Renal cortex interstitium (tissue), 11 donors: ENCODE data around the gene HOXB8. TPM values are rescaled to one million over a fixed set of nuclear protein-coding genes. Genes with fewer than 3 reads are reported as not detected.
A peak's percentile ranks its signal among the peaks of the same experiment; 100 is the strongest.

Experiments
- DNase-seq, 11 donors: peaks; one replicate each; pipeline ENCODE4 v3.0.0-alpha.2; 2013; ENCODE audit warnings: low read depth in 9 of 11, low spot score in 4 of 11; ENCODE audit errors: extremely low read depth in 1 of 11
- polyA plus RNA-seq, 3 donors: library from polyadenylated mRNA; unstranded; fragments of 120-200 nt; gene quantifications; one replicate each; pipeline ENCODE4 v1.2.1, GENCODE V29; 2013; ENCODE audit not compliant: insufficient read length in 3 of 3

Gene HOXB8
- polyA plus RNA-seq, 3 donors, result 46.1 to 68.4 (median 55.6) TPM

DNA sequence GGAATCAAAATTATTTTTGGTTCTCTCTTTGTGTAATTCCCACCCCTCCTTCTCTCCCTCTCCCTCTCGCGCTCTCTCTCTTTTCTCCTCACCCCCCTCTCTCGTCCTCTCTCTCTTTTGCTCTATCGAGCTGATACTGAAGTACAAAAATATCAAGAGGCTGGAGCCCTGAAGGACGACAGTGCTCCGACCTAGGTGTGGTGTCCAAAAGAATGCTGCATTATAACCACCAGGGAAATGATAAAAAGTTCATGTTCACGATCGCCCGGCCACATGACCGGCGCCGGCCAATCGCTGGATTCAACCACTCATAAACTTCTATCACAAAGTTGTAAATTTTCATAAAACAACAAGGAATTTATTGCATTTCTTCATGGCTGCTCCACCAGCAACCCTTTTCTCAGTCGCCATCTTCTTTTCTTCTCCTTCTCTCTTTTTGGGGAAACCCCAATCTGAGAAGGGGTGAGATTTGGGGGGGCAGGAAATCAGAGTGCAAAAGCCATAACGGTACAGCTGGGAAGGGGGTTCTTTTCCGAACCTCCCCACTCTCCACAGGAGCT, 10.2 kb downstream of the HOXB8 start, which contains the start of gene HOXB6:
HOXB6 (minus strand) TSS at position 217 of the 560 bp plus-strand sequence. CDS start 6,836 bp downstream, outside the sequence.
- DNase-seq, result peak in 6 of 11 donors; percentile 81 to 91 (median 88)

DNA sequence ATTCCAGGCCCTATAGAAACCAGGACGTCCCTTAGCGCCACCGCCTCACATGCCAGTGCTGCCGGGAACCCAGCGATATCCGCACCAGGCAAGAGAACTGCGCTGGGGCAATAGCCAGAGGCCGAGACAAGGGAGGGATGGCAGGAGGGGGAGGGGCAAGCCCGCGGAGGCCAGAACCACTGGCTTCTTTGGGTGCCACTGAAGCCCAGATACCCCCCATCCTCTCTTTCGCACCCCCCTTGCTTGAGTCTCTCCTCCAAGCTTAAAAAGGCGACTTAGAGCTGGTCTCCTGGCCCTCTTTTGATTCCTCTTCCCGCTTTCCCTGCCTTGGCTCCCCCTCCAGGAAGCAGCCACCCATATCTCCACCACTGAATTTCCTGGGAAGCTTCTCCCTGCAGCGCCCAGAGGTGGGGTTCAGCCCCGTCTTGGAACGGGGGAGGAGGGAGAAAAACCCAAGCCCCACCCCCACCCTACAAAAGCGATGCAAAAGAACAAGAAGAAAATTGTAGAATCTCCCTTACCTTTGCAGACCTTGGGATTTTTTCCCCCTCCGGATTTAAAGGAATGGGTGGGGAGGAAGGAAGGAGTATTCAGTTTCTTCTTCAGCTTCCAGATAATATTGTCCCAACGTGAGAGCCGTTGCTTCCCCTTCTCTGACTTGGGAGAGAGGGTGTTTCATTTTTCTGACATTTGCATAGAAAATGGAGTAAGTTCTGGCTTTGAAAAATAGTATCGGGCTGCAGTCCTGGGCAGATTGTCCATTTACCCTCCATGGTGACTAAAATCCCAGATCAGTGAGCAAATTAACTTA, 10.9 kb downstream of the HOXB8 start:
- DNase-seq, result no peak

DNA sequence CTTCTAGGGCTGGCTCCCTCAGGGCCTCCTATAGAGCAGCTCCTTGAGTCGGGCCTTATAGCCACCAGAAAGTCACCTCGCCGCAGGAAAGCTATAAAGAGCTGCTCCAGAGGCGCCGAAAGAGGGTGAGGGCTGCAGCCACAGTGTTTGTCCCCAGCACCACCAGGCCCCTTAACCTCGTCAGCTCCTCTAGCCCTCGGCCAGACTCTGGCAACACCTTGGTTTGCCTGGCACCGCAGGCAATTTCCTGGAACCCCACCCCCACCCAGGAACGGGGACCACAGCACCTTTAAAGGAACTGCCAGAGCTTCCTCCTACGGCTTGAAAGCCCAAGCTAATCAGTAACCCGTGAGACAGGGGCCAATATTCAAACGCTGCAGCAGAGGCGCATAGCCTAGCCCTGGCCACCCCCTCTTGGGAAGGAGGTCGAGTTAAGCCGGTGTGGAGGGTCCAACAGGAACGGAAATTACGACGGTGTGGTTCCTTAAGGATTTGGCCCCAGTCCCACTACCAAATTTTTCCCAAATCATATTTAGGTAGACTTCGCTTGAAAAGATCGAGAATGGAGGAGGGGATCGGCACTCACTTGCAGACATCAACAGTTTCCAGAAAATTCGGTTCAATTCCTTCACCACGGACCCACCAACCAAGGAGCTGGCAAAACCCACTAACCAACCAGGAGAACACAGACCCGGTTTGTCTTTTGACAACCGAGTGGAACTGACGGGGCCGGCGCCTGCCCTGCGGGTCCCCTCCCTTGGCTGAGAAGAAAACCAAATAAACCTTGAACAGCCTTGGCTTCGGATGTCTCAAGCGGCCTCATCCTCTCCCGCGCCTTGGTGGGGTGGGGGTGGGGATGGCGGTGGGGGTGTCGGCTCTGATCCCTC, 13.3 kb downstream of the HOXB8 start:
- DNase-seq, result no peak

DNA sequence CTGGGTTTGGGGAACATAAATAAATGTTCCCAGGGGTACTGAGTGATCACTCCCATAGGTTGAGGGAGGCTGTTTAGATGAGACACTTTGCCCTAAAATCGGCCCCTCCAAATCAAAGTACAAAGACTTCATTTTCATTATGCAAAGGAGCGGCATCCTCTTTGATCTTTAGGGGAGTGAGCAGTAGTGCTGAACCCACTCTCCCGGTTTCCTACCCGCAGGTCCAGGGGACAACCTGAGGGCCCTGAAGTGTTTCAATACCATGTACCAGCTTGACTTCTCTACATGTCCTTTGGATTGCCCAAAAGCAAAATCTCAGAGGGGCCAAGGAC, 13.9 kb downstream of the HOXB8 start:
- DNase-seq, result no peak

DNA sequence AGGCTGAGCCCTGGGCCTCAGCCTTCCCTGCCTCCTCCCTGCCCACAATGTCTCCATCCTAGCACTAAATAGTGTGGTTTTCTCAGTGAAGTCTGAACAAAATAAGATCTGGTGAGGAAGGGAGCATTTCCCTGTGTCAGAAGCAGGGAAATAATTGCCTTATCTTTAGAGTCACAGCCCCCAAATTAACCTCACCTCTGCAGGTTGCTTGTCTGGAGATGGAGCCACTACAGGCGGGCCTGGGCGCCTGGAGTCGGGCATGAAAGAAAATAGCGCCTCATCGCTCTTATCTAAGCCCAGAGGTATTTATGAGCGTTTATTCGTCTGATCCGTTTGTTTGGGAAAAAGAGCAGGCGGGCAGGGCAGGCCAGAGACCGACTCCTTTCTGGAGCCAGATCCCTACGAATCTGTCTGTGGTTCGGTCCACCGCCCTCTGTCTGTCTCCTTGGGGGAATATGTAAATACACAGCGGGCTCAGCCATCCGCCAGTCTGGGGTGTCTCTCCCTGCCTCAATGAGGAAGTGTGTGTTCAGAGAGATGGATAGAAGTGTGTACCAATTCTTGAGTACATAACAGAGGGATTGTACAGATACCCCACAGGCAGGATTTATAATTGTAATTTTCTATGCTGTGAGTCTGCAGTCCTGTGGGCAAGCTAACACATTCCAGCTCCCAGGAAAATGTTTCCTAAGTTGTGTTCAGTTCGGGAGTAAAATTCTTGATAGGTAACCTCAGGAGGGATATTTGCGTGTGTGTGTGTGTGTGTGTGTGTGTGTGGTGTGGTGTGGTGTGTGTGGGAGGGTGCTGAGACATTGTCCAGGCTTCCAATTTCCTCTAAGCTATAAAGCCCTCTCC, 14.6 kb downstream of the HOXB8 start:
- no peak for DNase-seq

DNA sequence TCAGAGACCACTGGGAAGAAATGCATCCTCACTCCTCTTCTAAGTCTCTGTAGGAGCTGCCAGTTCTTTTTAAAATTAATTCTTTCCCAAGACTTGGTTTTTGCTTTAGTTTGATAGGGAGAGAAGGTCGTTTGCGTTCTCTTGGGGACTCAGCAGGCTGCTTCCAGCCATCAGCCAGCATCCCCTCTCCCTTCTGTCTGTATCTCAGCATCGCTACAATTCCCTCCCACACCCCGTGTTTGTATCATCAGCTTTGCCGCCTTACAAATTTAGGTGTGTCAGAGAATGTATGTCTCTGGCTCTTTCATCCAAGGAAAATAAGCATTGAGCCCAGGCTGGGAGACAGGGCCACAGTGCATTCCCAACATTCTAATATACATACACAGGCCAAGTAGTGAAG, 15.7 kb downstream of the HOXB8 start:
- no peak for DNase-seq

DNA sequence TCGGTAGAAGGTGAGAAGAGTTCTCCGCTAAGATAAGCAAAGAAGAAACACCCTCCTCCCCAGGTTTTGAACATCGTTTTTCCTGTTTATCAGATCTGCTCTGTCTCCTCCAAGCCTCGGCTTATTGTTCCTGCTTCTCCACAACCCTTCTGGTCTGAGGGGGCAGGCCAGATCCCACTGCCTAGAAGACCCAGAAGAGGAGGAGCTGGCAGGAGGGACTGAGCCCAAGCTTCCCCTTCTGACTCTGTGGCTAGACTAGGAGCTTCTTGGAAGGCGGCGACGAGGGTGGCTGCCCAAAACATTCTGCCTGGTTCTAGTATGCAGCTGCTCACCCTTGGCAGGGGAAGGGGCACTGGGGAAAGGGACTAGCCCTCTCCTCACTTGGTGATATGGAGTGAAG, 16.4 kb downstream of the HOXB8 start:
- DNase-seq, result no peak

DNA sequence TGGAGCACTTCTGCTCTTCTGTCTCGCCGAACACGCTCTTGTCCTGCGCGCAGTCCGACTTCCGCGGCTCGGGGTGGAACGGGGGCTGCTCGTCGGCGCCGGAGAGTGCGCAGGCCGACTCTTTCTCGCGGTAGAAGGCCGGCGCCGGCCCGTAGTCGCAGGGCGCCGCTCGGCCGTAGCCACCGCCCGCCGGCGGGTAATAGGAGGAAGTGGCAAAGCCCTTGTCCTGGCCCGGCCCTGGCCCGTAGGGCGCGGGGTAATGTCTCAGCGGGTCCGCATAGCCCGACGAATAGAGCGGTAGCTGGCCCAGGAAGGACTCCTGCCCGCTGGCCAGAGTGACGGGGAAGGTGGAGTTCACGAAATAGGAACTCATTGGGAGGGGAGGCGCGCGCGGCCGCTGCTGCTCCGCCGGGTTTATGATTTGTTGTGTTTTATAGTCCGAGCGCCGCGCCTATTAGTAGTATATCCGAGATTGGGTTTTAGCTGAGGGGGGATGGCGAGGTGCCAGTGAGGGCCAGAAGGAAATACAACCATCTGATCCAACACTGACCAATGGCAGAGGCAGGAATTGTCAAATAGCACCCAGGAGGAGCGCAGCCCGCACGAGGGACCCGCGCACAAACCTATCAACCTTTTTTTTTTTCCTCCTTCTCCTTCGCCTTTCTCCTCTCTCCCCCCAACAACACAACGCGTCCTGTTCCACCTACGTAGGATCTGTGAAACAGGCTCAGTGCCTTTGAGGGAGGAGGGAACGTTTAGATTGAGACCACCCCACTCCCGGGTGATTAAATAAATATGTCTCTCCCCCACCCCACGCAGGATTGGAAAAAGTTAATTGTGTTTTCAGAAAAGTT, 17.1 kb downstream of the HOXB8 start:
- DNase-seq, result no peak

DNA sequence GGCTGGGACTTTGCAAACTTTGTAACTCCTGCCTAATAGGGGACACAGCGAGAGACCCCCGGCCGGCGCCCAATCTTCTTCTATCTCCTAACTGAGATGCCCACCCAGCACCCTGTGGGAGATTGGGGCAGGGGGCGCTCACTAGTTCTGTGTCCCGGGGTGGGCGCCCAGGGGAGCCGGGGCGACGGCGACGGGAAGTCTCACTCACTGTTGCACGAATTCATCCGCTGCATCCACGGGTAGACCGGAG, 17.6 kb downstream of the HOXB8 start:
- DNase-seq, result no peak

DNA sequence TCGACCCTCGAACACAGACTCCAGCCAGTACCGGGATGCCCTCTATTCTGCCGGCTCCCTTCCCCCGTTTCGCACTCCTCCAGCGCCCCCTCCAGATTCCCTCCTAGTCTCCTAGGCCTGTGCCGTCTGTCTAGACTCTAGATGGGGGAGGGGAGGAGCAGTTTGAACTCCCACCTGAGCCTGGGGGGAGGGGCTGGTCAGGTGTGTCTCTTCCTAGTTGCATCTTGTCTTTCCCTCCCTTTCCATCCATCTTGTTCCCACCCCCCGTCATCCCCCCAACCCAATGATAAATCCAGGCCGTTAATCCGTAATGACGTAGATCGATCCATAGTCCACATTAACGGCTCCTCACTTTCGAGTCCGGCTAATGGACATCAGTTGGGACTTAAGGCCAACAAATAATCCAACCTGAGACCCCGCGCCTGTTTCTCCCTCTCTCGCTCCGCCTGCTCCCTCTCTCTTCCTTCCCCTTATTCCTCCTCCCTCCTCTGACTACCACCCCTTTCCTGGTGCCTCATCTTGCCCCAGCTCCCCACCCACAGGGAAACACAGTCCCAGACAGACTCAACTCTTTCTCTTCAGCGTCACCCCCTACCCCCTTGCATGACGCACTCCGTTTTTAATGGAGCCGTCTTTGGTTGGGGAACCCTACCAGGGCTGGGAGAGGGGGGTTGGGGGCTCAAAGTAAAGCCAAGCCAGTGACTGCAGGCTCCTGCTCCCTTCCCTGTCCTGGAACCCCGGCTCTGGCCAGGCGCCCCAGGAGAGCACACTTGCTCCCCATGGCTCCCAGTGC, 18.2 kb downstream of the HOXB8 start:
- no peak for DNase-seq

DNA sequence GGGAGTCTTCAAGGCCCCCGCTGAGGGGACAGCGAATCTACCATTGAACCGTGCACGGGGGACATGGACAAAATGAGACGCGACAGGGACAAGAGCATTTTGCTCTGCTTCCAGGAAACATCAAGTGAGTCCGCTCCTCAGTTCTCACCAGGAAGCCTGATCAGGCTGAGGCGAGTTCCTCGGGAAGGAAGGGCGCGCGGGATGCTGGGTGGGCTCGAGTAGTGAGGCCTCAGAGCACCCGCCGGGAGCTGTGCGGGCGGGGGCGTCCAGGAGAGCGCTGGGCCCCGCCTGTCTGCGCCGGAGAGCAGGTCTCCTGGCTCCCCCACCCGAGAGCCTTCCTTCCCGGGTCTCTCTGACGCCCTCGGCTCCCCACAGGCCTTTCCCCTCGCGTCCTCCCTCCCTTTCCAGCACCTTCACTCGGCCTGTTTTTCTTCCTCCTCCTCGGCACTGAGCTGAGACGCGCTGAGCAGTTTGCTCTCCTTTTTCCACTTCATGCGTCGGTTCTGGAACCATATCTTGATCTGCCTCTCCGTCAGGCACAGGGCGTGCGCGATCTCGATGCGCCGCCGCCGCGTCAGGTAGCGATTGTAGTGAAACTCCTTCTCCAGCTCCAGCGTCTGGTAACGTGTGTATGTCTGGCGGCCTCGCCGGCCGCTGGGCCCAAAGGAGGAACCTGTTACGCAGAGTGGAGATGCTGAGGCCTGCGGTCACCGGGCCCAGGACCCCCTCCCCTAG, 18.9 kb downstream of the HOXB8 start:
- no peak for DNase-seq

DNA sequence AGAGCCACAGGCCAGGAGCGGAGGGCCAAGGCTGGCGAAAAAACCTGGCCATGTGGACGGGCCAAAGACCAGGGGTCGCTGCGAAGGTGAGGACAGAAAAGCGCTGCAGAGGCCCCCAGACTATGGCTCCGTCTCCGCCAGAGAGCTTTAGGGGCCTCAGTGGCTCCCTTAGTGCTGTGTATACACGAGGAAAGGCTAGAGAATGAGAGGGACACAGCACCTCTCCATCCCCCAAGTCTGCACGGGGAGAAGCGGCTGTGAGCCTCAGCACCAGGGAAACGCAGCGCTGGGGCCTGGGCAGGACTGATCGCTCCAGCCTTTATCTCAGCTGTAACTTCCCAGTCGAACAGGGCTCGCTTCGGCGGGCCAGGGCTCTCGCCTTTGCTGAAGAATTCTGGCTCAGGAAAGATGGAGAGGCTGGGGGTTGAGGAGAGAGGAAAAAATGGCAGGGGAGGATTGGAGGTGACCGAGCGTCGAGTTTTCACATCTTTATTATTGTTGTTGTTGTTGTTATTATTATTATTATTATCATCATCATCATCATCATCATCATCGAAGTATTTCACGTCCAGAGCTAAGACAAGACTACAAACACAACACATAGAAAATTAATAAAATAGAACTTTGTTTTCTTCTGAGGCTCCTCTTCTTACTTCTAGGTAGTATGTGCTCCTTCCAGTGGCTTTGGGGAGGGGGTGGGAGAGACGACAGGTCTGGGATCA, 19.7 kb downstream of the HOXB8 start:
- DNase-seq, result no peak

DNA sequence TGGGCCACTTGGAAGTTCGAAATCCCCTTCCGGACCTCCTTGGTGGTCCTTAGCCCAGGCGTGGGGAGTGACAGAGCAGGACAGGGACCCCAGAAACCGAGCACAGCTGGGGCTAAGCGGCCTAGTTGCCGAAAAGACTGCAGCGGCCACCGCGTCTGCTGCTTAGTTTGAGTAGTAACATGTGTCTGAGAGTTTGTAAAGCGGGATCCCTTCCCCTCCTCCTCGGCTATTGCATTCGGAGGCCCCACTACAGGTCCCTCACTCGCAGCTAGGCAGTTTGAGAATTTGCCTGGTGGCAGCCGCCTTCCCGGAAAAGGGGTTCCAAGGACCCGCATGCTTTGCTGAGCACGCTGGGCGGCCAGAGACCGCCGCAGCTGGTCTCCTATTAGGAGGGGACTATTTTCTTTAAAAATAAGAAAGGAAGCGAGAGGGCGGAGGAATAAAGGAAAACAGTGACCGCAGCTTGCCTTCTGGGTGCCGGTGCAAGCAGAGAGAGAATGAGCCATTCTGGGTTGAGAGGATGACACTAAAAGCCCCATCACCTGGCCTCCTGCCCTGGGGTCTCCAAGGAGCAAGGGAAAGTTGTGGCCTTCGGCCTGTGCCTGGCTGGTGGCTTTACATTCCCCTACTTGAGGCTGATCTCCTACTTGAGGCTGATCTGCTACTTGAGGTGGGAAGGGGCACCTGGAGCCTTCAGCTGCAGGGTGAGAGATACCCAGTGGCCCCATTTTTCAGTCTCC, 20.4 kb downstream of the HOXB8 start:
- DNase-seq, result no peak

DNA sequence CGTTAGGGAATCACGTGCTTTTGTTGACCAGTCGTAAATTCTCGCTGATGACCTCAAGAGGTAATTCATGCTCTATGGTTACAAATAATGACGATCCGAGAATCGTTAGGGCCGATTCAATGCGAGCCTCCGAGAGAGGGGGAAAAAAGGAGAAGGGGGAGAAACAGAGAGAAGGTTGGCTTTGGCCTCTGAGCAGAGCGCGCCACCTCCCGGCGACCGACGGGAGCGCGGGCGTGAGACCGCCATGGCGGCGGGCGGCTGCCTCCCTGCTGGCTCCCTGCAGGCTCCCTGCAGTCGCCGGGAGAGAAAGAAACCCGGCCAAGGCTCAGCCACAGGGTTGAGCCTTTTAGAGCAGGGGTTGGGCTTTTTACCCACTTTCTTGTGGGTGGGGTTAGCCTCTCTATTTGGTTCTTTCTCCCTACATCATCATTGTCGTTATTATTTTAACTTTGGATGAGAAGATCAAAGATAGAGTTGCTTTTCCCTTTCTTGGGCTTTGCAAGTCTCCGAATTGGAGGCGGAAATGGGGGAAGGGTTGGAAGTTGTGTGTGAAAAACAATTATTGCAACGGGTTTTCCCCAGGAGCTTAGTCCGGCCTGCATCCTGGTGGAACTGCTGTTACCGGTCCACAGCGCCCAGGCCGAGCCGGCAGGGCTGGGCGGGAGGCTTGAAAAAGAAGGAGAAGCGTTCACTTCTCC, 21.1 kb downstream of the HOXB8 start:
- DNase-seq, result peak in 9 of 11 donors; percentile 83 to 93 (median 89)

DNA sequence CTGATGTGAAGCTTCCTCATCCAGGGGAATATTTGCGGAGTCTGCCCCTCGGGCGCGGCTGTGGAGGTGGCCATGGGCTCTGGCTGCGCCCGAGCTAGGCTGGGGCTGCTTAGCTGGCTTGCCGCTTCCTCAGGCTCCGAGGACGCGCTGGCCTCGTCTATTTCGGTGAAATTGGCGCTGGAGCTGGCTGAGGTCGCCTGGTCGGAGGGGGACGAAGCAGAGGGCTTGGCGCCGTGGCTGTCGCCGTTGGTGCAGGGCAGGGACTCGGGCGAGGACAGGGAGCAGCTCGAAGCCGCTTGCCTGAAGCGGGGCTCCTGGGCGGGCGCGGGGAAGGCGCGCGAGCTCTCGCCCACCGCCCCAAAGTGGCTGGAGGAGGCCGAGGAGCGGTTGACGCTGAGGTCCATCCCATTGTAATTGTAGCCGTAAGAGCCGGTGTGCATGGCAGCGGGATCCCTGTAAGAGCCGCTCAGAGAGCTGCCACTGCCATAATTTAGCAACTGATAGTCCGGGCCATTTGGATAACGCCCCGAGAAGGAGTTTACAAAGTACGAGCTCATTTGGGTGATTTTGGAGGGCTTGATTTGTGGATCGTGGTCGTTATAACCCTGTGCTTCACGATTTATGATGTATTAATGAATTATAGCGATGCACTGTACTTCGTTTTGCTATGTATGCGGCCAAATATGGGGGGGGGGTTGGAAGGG, 21.8 kb downstream of the HOXB8 start, which contains the start of gene HOXB5:
HOXB5 (minus strand) TSS at position 654 of the 704 bp plus-strand sequence; CDS start at position 557, 97 bp downstream.
- DNase-seq, result no peak
